Endothelial cell of umbilical vein (primary cell): ENCODE measurements around the gene APOBEC3F. TPM values are rescaled to one million over a fixed set of nuclear protein-coding genes. Genes with fewer than 3 reads are reported as not detected.
"Not testable (repeated sequence)": the region's sequence is repeated elsewhere in the genome, so short reads cannot be mapped to it uniquely, and the experiment has no call there.

Experiments
- BruUV-seq: library from RNA; stranded (reverse); fragments of 400-500 nt; replicated peaks from 2 replicates; lab custom pipeline; 2021; lab: Mats Ljungman, UMichigan
- CTCF ChIA-PET: fragments of 300-600, 350-600 bp; sonication (Branson Sonifier 250); formaldehyde crosslinking; loops from one replicate; lab custom pipeline; 2021; ENCODE audit warnings: antibody characterized with exemption, inconsistent platforms; lab: Charles Lee
- POLR2A ChIA-PET: fragments of 300-600, 350-600 bp; sonication (Branson Sonifier 250); formaldehyde crosslinking; loops from one replicate; lab custom pipeline; 2021; ENCODE audit warnings: antibody characterized with exemption, inconsistent platforms; lab: Charles Lee
- DNase-seq: peaks from one replicate; pipeline ENCODE4 v3.0.0-alpha.2; 2011; ENCODE audit warnings: low read depth, low spot score
- FAIRE-seq: peaks from 2 replicates; lab custom pipeline; 2011; peaks lifted over from hg19 to GRCh38; lab: Jason Lieb, UNC
- H2AFZ ChIP-seq: 2 replicates; pipeline ENCODE4 v1.6.0; 2012; ENCODE audit warnings: low read depth, low read length, control low read depth, inconsistent platforms
- H3K27ac ChIP-seq: 2 replicates; pipeline ENCODE4 v1.5.1; 2011; ENCODE audit warnings: low read depth, mild to moderate bottlenecking, control low read depth, low read length, moderate library complexity; ENCODE audit not compliant: insufficient read depth
- H3K27me3 ChIP-seq, 2 experiments: 2 replicates each; pipeline versions ENCODE4 v1.6.0 to v1.6.1; 2011; ENCODE audit warnings: low read length in 2 of 2, mixed read lengths in 1 of 2; ENCODE audit not compliant: control insufficient read depth in 2 of 2, insufficient read depth in 2 of 2
- H3K36me3 ChIP-seq, 2 experiments: 2 replicates in 1 of 2; 3 replicates in 1 of 2; pipeline ENCODE4 v1.5.1; 2011; ENCODE audit warnings: low read length in 2 of 2, mild to moderate bottlenecking in 1 of 2, moderate library complexity in 1 of 2; ENCODE audit not compliant: control insufficient read depth in 2 of 2, insufficient read depth in 2 of 2; ENCODE audit errors: extremely low read depth in 1 of 2
- H3K4me1 ChIP-seq: 3 replicates; pipeline ENCODE4 v1.5.1; 2011; ENCODE audit warnings: mild to moderate bottlenecking, low read length; ENCODE audit not compliant: control insufficient read depth, insufficient read depth; ENCODE audit errors: extremely low read depth
- H3K4me2 ChIP-seq: 2 replicates; pipeline ENCODE4 v1.6.1; 2011; ENCODE audit warnings: low read length, control low read depth, mixed read lengths; ENCODE audit not compliant: insufficient read depth
- H3K4me3 ChIP-seq, 3 experiments: fragments of 200-600 bp in 1 of 3; sonication (generic), shearing (Covaris generic) in 1 of 3; replicated peaks in 1 of 3; 2 replicates each; pipeline ENCODE4 v1.5.1; 2011 to 2016; ENCODE audit warnings: control low read depth in 3 of 3, low read length in 3 of 3, mild to moderate bottlenecking in 2 of 3, inconsistent platforms in 1 of 3, low read depth in 1 of 3, moderate library complexity in 1 of 3; ENCODE audit not compliant: insufficient read depth in 1 of 3
- H3K79me2 ChIP-seq: 2 replicates; pipeline ENCODE4 v1.6.0; 2012; ENCODE audit warnings: low read length, inconsistent platforms; ENCODE audit not compliant: control insufficient read depth, insufficient read depth
- H3K9ac ChIP-seq: replicated peaks from 2 replicates; pipeline ENCODE3; 2011; ENCODE audit warnings: low read length, control low read depth; ENCODE audit not compliant: insufficient read depth; ENCODE audit errors: extremely low read depth
- H3K9me1 ChIP-seq: replicated peaks from 3 replicates; pipeline ENCODE4 v1.6.0; 2011; ENCODE audit warnings: mild to moderate bottlenecking, low read length; ENCODE audit not compliant: control insufficient read depth, insufficient read depth; ENCODE audit errors: extremely low read depth
- H3K9me3 ChIP-seq: replicated peaks from 2 replicates; pipeline ENCODE4 v1.5.1; 2012; ENCODE audit warnings: low read length, inconsistent platforms; ENCODE audit not compliant: control insufficient read depth, insufficient read depth
- H4K20me1 ChIP-seq: replicated peaks from 2 replicates; pipeline ENCODE3; 2011; ENCODE audit warnings: mild to moderate bottlenecking, low read length; ENCODE audit not compliant: control insufficient read depth, insufficient read depth; ENCODE audit errors: extremely low read depth
- EZH2 ChIP-seq: IDR thresholded peaks from 2 replicates; pipeline ENCODE4 v1.6.1; 2012; ENCODE audit warnings: borderline replicate concordance, low read depth, mild to moderate bottlenecking, moderate library complexity, low read length, inconsistent platforms; ENCODE audit not compliant: severe bottlenecking
- FOS ChIP-seq: IDR thresholded peaks from 2 replicates; pipeline ENCODE4 v1.6.1; 2011; ENCODE audit warnings: mild to moderate bottlenecking, low read length, moderate library complexity, borderline replicate concordance; ENCODE audit not compliant: insufficient read depth
- MYC ChIP-seq: IDR thresholded peaks from one replicate; pipeline ENCODE4 v1.6.1; 2011; ENCODE audit warnings: mild to moderate bottlenecking, low read depth, low read length
- dilution Hi-C: fragments of 300-500 bp; cut with MboI; formaldehyde crosslinking; loops from one replicate; pipeline ENCODE4 v1.15.0; 2019; ENCODE audit warnings: low sequenced_read_pairs; ENCODE audit not compliant: extremely low pct_ligation_motif_present
- intact Hi-C: fragments of 100-400 bp; cut with micrococcal nuclease; formaldehyde crosslinking; loops from one replicate; pipeline ENCODE4 v1.10.0; 2022
- polyA plus RNA-seq, 4 experiments: library from polyadenylated mRNA; depleted of rRNA in 3 of 4; stranded (reverse) in 3 of 4; unstranded in 1 of 4; fragments of >200 nt; gene quantifications; 2 replicates each; pipeline versions ENCODE4 v1.2.1 to v1.2.3, GENCODE V29; 2011 to 2012; ENCODE audit warnings: missing spikeins in 1 of 4
- total RNA-seq: library from RNA; stranded (reverse); gene quantifications from 2 replicates; pipeline ENCODE4 v1.2.3, GENCODE V29; 2021
- TF ChIP-seq, protein P1 (sequence below): IDR thresholded peaks from 2 replicates; pipeline ENCODE4 v1.6.1; 2011; ENCODE audit not compliant: insufficient read depth, insufficient read length
- TF ChIP-seq, protein P2 (sequence below), 2 donors: IDR thresholded peaks; 1 replicate in 1 of 2; 2 replicates in 1 of 2; pipeline ENCODE4 v1.5.1; 2011; ENCODE audit warnings: low read length in 2 of 2, mild to moderate bottlenecking in 2 of 2, moderate library complexity in 2 of 2, control low read depth in 1 of 2, inconsistent platforms in 1 of 2, low read depth in 1 of 2; ENCODE audit not compliant: insufficient read depth in 1 of 2; ENCODE audit errors: extremely low read depth in 1 of 2

The APOBEC3F gene
- total and polyA plus RNA-seq, 2 donors (not counting 3 experiments of a cell fraction or from before 2014, with no cell fraction given), result 10.2 to 11.0 TPM

DNA sequence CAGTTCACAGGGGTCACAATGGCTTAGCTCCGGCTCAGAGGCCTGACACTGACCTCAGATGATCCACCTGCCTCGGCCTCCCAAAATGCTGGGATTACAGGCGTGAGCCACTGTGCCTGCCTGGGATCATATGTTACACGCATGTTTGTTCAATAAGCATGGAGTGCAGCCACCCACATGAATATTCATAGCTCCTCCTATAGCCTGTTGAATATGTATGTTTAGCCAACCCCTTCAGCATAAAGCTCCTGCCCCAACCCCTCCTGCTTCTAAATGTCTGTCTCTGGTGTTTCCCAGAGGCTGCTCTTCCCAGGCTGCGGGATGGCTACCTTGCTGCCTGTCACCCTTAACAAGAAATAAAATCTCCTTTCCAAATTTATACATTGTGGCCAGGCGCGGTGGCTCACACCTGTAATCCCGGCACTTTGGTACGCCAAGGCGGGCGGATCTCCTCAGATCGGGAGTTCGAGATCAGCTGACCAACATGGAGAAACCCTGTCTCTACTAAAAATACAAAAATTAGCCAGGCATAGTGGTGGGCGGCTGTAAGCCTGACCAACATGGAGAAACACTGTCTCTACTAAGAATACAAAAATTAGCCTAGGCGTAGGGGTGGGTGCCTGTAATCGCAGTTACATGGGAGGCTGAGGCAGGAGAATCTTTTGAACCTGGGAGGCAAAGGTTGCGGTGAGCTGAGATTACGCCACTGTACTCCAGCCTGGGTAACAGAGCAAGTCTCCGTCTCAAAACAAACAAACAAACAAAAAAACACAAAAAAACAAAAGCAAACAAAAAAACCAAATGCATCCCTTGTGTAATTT is 1.1 kb upstream of the APOBEC3F start:
- no peaks in the 10 kb centered on the region for H4K20me1 ChIP-seq
- no peak overlapping the region for H3K4me3 ChIP-seq
- DNase-seq (no peak), FAIRE-seq (no peak)
- no peak overlapping the region for H3K27ac ChIP-seq
- no peaks in the 10 kb centered on the region for H3K9me1 ChIP-seq
- H3K27me3 ChIP-seq, result no peaks in the 10 kb centered on the region
- peaks cover 4% of the 10 kb centered on the region for H3K79me2 ChIP-seq
- ChIA-PET CTCF (no interaction called here), POLR2A (no interaction called here)
- no peaks in the 10 kb centered on the region for H3K9me3 ChIP-seq
- H3K4me2 ChIP-seq, result no peak overlapping the region
- no TSS peak for BruUV-seq
- peak overlapping the region; percentile 70 for H2AFZ ChIP-seq
- TF ChIP-seq MYC (no peak), EZH2 (no peak), FOS (no peak)
- TF ChIP-seq, protein P1, sequence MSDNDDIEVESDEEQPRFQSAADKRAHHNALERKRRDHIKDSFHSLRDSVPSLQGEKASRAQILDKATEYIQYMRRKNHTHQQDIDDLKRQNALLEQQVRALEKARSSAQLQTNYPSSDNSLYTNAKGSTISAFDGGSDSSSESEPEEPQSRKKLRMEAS, result no peak
- TF ChIP-seq, protein P2, sequence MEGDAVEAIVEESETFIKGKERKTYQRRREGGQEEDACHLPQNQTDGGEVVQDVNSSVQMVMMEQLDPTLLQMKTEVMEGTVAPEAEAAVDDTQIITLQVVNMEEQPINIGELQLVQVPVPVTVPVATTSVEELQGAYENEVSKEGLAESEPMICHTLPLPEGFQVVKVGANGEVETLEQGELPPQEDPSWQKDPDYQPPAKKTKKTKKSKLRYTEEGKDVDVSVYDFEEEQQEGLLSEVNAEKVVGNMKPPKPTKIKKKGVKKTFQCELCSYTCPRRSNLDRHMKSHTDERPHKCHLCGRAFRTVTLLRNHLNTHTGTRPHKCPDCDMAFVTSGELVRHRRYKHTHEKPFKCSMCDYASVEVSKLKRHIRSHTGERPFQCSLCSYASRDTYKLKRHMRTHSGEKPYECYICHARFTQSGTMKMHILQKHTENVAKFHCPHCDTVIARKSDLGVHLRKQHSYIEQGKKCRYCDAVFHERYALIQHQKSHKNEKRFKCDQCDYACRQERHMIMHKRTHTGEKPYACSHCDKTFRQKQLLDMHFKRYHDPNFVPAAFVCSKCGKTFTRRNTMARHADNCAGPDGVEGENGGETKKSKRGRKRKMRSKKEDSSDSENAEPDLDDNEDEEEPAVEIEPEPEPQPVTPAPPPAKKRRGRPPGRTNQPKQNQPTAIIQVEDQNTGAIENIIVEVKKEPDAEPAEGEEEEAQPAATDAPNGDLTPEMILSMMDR (IDR thresholded peaks at IDR 0.05; ENCODE audit: extremely low read depth in 1 of 2, insufficient read depth in 1 of 2, low read depth in 1 of 2, low read length in 2 of 2), result no peak
- intact Hi-C loops (no loop called here), dilution Hi-C loops (no loop called here)
- no peaks in the 10 kb centered on the region for H3K36me3 ChIP-seq
- H3K9ac ChIP-seq, result no peak overlapping the region
- H3K4me1 ChIP-seq, result peaks cover 2% of the 10 kb centered on the region

DNA sequence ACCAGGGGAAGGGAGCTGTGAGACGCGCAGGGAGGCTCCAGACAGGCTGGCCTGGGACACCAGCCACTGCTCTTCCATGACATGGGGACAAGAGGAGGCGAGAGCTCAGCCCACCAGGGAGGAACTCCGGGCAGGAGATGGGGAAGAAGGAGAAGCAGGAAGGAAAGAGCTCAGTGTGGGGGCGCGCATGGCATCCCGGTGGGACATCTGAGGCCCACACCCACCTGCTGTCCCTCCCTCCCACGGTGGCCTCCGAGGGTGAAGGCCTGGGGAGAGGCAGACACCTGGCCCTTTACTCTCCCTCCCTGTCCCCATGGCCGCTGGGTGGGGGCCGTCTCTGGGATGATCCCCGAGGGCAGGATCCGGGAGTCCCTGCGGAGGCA is 518 bp upstream of the APOBEC3F start:
- H3K4me3 ChIP-seq, H3K36me3 ChIP-seq, H3K27me3 ChIP-seq, POLR2A ChIA-PET, BruUV-seq, H3K9me1 ChIP-seq, intact Hi-C loops, H4K20me1 ChIP-seq, H3K4me2 ChIP-seq, H3K4me1 ChIP-seq, H3K9me3 ChIP-seq, H3K27ac ChIP-seq, CTCF ChIA-PET, H3K79me2 ChIP-seq, dilution Hi-C loops, DNase-seq, FAIRE-seq, H3K9ac ChIP-seq: not testable (repeated sequence)
- H2AFZ ChIP-seq, result peak overlapping the region; percentile 70
